RWPE2 (cell line): ENCODE measurements around the gene ESPL1.
A peak's percentile ranks its signal among the peaks of the same experiment; 100 is the strongest.

ENCODE experiments used
- ATAC-seq: fragments of 200-7000 bp; cut with Tn5 transposase; 3 replicates; pipeline ENCODE4 v1.9.1; 2021; ENCODE audit warnings: low read depth
- DNase-seq: peaks from one replicate; pipeline ENCODE4 v3.0.0-alpha.2; 2020; ENCODE audit warnings: low spot score
- H3K27ac ChIP-seq: fragments of 450-650 bp; 2 replicates; pipeline ENCODE4 v1.5.1; 2017; ENCODE audit warnings: mild to moderate bottlenecking; ENCODE audit not compliant: poor library complexity, severe bottlenecking
- H3K27me3 ChIP-seq: fragments of 250-450 bp; sonication (Bioruptor Pico); 2 replicates; pipeline ENCODE4 v1.5.1; 2021; ENCODE audit warnings: mild to moderate bottlenecking, moderate library complexity; ENCODE audit not compliant: insufficient read depth, poor library complexity, severe bottlenecking
- H3K36me3 ChIP-seq: fragments of 250-450 bp; sonication (Bioruptor Pico); 2 replicates; pipeline ENCODE4 v1.5.1; 2020; ENCODE audit warnings: low read depth, mild to moderate bottlenecking, moderate library complexity
- H3K4me1 ChIP-seq: fragments of 250-450 bp; sonication (Bioruptor Pico); 2 replicates; pipeline ENCODE4 v1.5.1; 2021; ENCODE audit warnings: mild to moderate bottlenecking, moderate library complexity; ENCODE audit not compliant: insufficient read depth, poor library complexity, severe bottlenecking
- H3K4me3 ChIP-seq: fragments of 250-450 bp; sonication (Bioruptor Pico); 2 replicates; pipeline ENCODE4 v1.5.1; 2021; ENCODE audit warnings: mild to moderate bottlenecking, moderate library complexity; ENCODE audit not compliant: severe bottlenecking
- H3K9me3 ChIP-seq: fragments of 250-450 bp; sonication (Bioruptor Pico); 2 replicates; pipeline ENCODE4 v1.5.1; 2021; ENCODE audit warnings: mild to moderate bottlenecking, moderate library complexity; ENCODE audit not compliant: severe bottlenecking
- CTCF ChIP-seq: fragments of 450-650 bp; IDR thresholded peaks from one replicate; pipeline ENCODE4 v1.5.1; 2017; ENCODE audit warnings: mild to moderate bottlenecking, moderate library complexity; ENCODE audit not compliant: poor library complexity, severe bottlenecking

ESPL1 gene

GRCh38 chr12:53267306-53267998 lies 647 bp upstream of the ESPL1 start:
- no peak overlapping the region for H3K27ac ChIP-seq
- no peaks in the 10 kb centered on the region for H3K27me3 ChIP-seq
- no peaks in the 10 kb centered on the region for H3K4me1 ChIP-seq
- no peaks in the 10 kb centered on the region for H3K9me3 ChIP-seq
- DNase-seq (no peak), ATAC-seq (no peak)
- TF ChIP-seq CTCF: no peak
- H3K4me3 ChIP-seq: peak overlapping the region; percentile 63
- H3K36me3 ChIP-seq: peaks cover 32% of the 10 kb centered on the region

GRCh38 chr12:53268630-53269562 lies 797 bp downstream of the ESPL1 start:
- H3K4me1 ChIP-seq: no peaks in the 10 kb centered on the region
- ATAC-seq: peak; percentile 31; the same call in 2 of the 3 replicates
- H3K27me3 ChIP-seq: no peaks in the 10 kb centered on the region
- H3K27ac ChIP-seq: peak overlapping the region; percentile 15
- no peak for DNase-seq
- H3K4me3 ChIP-seq: peak overlapping the region; percentile 63
- peaks cover 33% of the 10 kb centered on the region for H3K36me3 ChIP-seq
- H3K9me3 ChIP-seq: no peaks in the 10 kb centered on the region
- no peak for TF ChIP-seq CTCF

GRCh38 chr12:53274445-53274844 lies 6.3 kb downstream of the ESPL1 start:
- DNase-seq (no peak), ATAC-seq (0 out of 3 replicates have a peak, but pooled peaks have one; percentile 17)
- Histone ChIP-seq H3K27ac (no peak overlapping the region), H3K9me3 (no peaks in the 10 kb centered on the region), H3K4me3 (no peak overlapping the region), H3K36me3 (peaks cover 65% of the 10 kb centered on the region), H3K4me1 (no peaks in the 10 kb centered on the region), H3K27me3 (no peaks in the 10 kb centered on the region)
- no peak for TF ChIP-seq CTCF

- H3K36me3 ChIP-seq: peaks cover 68% of the 10 kb centered on the region
These were observed 8.4 kb downstream of the ESPL1 start for GRCh38 chr12:53276511-53276910.

More at GRCh38 chr12:53276511-53276910, 8.4 kb downstream of the ESPL1 start:
- ATAC-seq (no peak), DNase-seq (no peak)
- H3K4me1 ChIP-seq: no peaks in the 10 kb centered on the region
- no peaks in the 10 kb centered on the region for H3K27me3 ChIP-seq
- H3K9me3 ChIP-seq: no peaks in the 10 kb centered on the region
- H3K4me3 ChIP-seq: no peak overlapping the region
- no peak for TF ChIP-seq CTCF
- no peak overlapping the region for H3K27ac ChIP-seq
